ENCODE measurements around the gene TGM1. TPM values are rescaled to one million over a fixed set of nuclear protein-coding genes. Genes with fewer than 3 reads are reported as not detected.

TGM1 gene
- total and polyA plus RNA-seq, 4 donors = 0.28 to 1.5 (median 0.76) TPM

GRCh38 chr14:24271134-24271833 is 8.3 kb upstream of the TGM1 start, which contains the start of gene RABGGTA (continued):
- TF ChIP-seq CTCF (IDR thresholded peaks at IDR 0.05; ENCODE audit: low read depth, low read length, missing input control) (peak; percentile 62), RAD21 (IDR thresholded peaks at IDR 0.05) (peak in 1 of 2 donors; percentile 70), EGR1 (IDR thresholded peaks at IDR 0.05; ENCODE audit: low read depth in 2 of 2) (no peak), RXRA (IDR thresholded peaks at IDR 0.05) (no peak)

DNA sequence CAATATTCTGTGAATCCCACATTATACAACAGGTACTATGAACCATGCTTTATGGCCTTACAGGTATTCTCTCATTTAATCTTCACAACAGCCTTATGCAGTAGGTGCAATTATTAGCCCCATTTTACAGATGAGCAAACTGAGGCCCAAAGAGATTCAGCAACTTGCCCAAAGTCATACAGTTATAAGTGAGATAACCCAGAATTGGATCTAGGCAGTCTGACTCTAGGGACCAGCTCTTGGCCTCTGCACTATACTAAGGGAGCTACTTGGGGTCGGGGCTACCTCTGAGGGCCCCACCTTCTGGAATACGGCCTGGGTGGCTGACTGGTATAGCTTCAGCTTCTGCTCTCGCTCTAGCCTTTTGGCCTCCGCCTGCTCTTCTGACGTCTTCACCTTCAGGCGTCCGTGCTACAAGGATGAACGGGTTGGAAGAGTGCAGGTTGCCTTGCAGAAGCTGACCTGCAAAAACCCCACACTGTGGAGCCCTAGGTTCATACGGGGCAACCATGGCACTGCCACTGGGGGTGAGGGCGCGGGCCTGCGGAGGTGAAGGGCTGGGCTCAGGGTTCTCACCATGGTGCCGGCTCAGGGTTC is 7.7 kb upstream of the TGM1 start:
- peaks cover 1 to 19% (median 5%) of the 10 kb centered on the region in 4 donors for H3K4me1 ChIP-seq (ENCODE audit: control insufficient read depth in 4 of 4, insufficient read depth in 4 of 4, low read length in 3 of 4)
- H3K27ac ChIP-seq (ENCODE audit: low read depth in 1 of 2, low read length in 2 of 2) = peak overlapping the region; percentile 92 to 96
- peak overlapping the region in 1 of 2 donors; percentile 48 for H3K9ac ChIP-seq (ENCODE audit: low read depth in 1 of 2, low read length in 2 of 2)
- peaks cover 0 to 34% (median 9%) of the 10 kb centered on the region in 4 donors for H3K36me3 ChIP-seq (ENCODE audit: control insufficient read depth in 4 of 4, insufficient read depth in 3 of 4, low read depth in 1 of 4, low read length in 3 of 4)
- no peaks in the 10 kb centered on the region for H3K27me3 ChIP-seq (ENCODE audit: control insufficient read depth in 4 of 4, insufficient read depth in 4 of 4, low read length in 3 of 4)
- no peaks in the 10 kb centered on the region for H3K9me3 ChIP-seq (ENCODE audit: control insufficient read depth in 4 of 4, low read length in 3 of 4)
- peak overlapping the region; percentile 59 to 87 (median 82) for H3K4me3 ChIP-seq (ENCODE audit: low read depth in 1 of 3, low read length in 3 of 3)
- DNase-seq (ENCODE audit: low spot score) = no peak
- WGBS = 20% methylated on average over 13 of the region's 13 CpGs
- TF ChIP-seq NR2F2 (IDR thresholded peaks at IDR 0.05) (no peak), HNF4G (IDR thresholded peaks at IDR 0.05) (no peak), GABPA (IDR thresholded peaks at IDR 0.05 in 1 of 2, conservative IDR thresholded peaks at IDR 0.05 in 1 of 2) (no peak), CTCF (IDR thresholded peaks at IDR 0.05; ENCODE audit: low read depth, low read length, missing input control) (no peak), EGR1 (IDR thresholded peaks at IDR 0.05; ENCODE audit: low read depth in 2 of 2) (no peak), ZBTB33 (IDR thresholded peaks at IDR 0.05) (no peak), FOXA1 (IDR thresholded peaks at IDR 0.05) (no peak), RXRA (IDR thresholded peaks at IDR 0.05) (no peak), MAX (IDR thresholded peaks at IDR 0.05) (no peak), JUND (IDR thresholded peaks at IDR 0.05) (no peak), REST (IDR thresholded peaks at IDR 0.05) (no peak), RAD21 (IDR thresholded peaks at IDR 0.05) (no peak), SP1 (IDR thresholded peaks at IDR 0.05) (no peak)

All from liver (tissue), 9 donors.